Omental fat pad (tissue), 4 donors: ENCODE data around the gene ROBO1. TPM values are rescaled to one million over a fixed set of nuclear protein-coding genes. Genes with fewer than 3 reads are reported as not detected.

Experiments used
- ATAC-seq: fragments of 150-250 bp; one replicate; pipeline ENCODE4 v1.9.1; 2016; ENCODE audit warnings: mild to moderate bottlenecking, moderate library complexity; ENCODE audit not compliant: low FRiP score
- DNase-seq: peaks from one replicate; pipeline ENCODE4 v3.0.0-alpha.2; 2019; ENCODE audit warnings: low spot score
- CTCF ChIP-seq, 3 donors: fragments of 450-650 bp; IDR thresholded peaks; one replicate each; pipeline ENCODE4 v1.5.1; 2016 to 2017; ENCODE audit warnings: antibody characterized with exemption in 3 of 3, mild to moderate bottlenecking in 3 of 3, moderate library complexity in 2 of 3
- total RNA-seq, 4 donors: library from RNA; depleted of rRNA; stranded (reverse); fragments of >200 nt; gene quantifications; one replicate each; pipeline ENCODE4 v1.1.0, GENCODE V29; 2016

ROBO1 gene
- total RNA-seq, 4 donors from 2014 or later, result 13.7 to 34.2 (median 21.0) TPM

DNA sequence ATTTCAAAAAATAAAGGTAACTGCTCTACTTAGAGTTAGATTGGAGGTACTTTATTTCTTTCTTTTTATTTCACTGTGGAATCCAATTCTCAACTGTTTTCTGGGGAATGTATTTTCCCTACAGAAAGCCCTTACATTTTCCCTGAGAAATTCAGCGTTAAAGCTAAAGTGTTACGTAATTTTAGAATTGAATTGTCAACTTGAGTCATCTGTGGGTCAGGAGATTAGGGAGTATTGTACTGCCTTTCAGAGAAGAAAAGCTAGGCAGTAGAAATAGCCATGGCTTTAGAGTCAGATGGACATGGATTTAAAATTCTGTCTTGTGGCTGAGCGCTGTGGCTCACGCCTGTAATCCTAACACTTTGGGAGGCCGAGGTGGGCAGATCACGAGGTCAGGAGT, 728.6 kb downstream of the ROBO1 start:
- ATAC-seq, result no peak
- no peak for TF ChIP-seq CTCF (IDR thresholded peaks at IDR 0.05)
- no peak for DNase-seq

- no peak for ATAC-seq
- TF ChIP-seq CTCF (IDR thresholded peaks at IDR 0.05), result no peak
Observed at GRCh38 chr3:79038636-79039035, 729.2 kb downstream of the ROBO1 start.

GRCh38 chr3:79038057-79038456, 729.7 kb downstream of the ROBO1 start:
- ATAC-seq (no peak), DNase-seq (no peak)
- TF ChIP-seq CTCF (IDR thresholded peaks at IDR 0.05), result no peak

More at GRCh38 chr3:79038636-79039035, 729.2 kb downstream of the ROBO1 start:
- no peak for DNase-seq

DNA sequence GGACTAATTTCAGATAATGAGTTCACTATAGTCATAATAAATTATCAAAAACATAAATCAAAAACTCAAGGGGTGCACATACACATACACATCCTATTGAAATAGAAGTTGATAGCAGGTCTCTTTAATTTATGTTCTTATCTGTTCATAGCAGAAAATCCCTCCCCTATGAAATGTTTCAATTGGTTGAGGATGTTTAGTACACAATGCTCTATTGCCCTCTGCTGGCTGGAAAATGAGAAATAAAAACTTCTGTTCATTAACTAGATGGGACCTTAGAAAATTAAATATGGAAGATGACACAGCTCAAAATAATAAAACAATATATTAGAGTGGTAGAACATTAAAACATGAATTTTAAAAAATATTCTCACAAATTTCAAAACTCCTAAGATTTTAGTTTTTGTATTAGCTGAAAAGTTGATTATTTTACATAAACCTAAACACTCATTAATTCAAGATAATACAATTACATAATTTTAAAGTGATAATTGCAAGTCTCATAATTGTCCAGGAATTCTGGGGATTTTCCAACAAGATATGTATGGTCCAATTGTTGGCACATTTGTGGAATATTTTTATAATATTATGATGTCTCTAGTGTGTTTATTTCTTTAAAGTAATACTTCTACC, 735.0 kb downstream of the ROBO1 start:
- DNase-seq, result no peak
- no peak for TF ChIP-seq CTCF (IDR thresholded peaks at IDR 0.05)
- ATAC-seq, result no peak

DNA sequence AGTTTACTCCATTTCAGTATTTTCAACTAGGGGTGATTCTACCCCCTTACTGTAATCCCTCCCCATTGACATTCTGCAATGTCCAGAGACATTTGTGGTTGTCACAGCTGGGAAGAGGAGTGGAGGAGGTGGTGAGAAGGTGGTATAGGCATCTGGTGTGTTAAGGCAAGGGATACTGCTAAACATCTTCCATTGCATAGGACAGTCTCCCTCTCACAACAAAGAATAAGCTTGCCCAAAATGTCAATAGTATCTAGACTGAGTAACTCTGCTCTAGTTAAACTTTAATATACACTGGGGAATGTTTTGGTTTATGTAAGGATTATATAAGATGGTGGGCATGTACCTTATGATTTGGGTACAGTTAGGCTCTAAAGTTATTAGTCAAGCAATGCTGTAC, 737.6 kb downstream of the ROBO1 start:
- DNase-seq, result no peak
- ATAC-seq, result no peak
- no peak for TF ChIP-seq CTCF (IDR thresholded peaks at IDR 0.05)

- no peak for TF ChIP-seq CTCF (IDR thresholded peaks at IDR 0.05)
- ATAC-seq (no peak), DNase-seq (no peak)
Observed at GRCh38 chr3:79028916-79029315, 738.9 kb downstream of the ROBO1 start.

GRCh38 chr3:79027593-79027992, 740.2 kb downstream of the ROBO1 start:
- DNase-seq (no peak), ATAC-seq (no peak)
- no peak for TF ChIP-seq CTCF (IDR thresholded peaks at IDR 0.05)
